ENCODE data around the gene APOL1. TPM values are rescaled to one million over a fixed set of nuclear protein-coding genes. Genes with fewer than 3 reads are reported as not detected.

The APOL1 gene
- polyA plus RNA-seq, 2 of the 4 experiments (the other 2 are of a cell fraction): 2.0 to 6.5 TPM

DNA sequence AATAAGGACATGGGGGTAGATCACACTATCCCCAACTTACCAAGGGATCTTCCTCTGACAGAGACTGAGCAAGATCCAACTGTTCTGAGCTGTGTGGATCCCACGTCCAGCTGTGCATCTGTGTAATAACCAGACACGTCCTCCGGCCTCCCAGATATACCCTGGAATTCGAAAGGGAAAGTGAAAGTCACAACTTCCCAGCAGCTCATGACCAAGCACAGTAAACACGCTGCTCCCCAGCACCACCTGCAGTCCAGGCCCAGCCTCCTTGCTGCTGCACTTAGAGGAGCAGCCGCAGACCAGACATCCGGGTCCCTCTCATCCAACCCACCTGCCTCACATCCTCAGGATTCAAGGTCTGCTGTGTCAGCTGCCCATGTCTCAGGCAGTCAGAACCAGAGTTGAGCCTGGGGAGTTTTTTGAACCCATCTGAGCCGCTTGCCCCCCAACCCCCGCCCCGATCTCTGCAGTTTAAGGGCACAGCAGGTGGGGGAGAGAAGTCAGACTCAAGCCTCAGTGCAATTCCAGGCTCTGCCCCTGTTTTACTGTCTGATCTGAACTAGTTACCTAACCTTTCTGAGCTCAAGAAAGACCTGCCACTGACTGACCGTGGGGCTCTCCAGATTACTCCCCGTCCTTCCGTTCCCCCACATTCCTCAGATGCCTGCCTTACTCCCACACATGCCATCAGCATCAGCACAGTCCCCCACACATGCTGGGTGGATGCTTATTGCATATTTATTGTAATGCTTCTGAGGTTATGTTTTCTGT, 13.3 kb upstream of the APOL1 start, which contains the start of gene APOL2 (continued):
- TF ChIP-seq, protein P1, sequence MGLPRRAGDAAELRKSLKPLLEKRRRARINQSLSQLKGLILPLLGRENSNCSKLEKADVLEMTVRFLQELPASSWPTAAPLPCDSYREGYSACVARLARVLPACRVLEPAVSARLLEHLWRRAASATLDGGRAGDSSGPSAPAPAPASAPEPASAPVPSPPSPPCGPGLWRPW (IDR thresholded peaks at IDR 0.05): no peak
- TF ChIP-seq POLR2A (IDR thresholded peaks at IDR 0.05; ENCODE audit: low read length) (no peak), MAZ (IDR thresholded peaks at IDR 0.05; ENCODE audit: borderline replicate concordance, low read depth, low read length) (no peak), EHF (CRISPR knock-in tag; IDR thresholded peaks at IDR 0.05) (no peak), MAFK (IDR thresholded peaks at IDR 0.05; ENCODE audit: partially characterized antibody) (peak; percentile 3), JUN (IDR thresholded peaks at IDR 0.05) (no peak), TFCP2L1 (CRISPR knock-in tag; IDR thresholded peaks at IDR 0.05) (no peak), CEBPB (IDR thresholded peaks at IDR 0.05) (no peak), POLR2AphosphoS2 (conservative IDR thresholded peaks at IDR 0.05; ENCODE audit: low read length) (no peak), RNF2 (IDR thresholded peaks at IDR 0.05; ENCODE audit: borderline replicate concordance, low read depth) (no peak), NR3C1 (IDR thresholded peaks at IDR 0.05) (no peak), ESRRA (IDR thresholded peaks at IDR 0.05; ENCODE audit: borderline replicate concordance, low read length) (no peak), KDM5A (IDR thresholded peaks at IDR 0.05) (no peak), NFE2L2 (conservative IDR thresholded peaks at IDR 0.05; ENCODE audit: low read length) (no peak), HOXB13 (CRISPR knock-in tag; IDR thresholded peaks at IDR 0.05; ENCODE audit: low read depth) (no peak), CBX2 (IDR thresholded peaks at IDR 0.05; ENCODE audit: borderline replicate concordance, low read depth) (no peak), GATA3 (IDR thresholded peaks at IDR 0.05; ENCODE audit: borderline replicate concordance) (no peak), CBX8 (IDR thresholded peaks at IDR 0.05) (no peak), BHLHE40 (IDR thresholded peaks at IDR 0.05; ENCODE audit: low read depth, low read length) (no peak), FOXS1 (CRISPR knock-in tag; IDR thresholded peaks at IDR 0.05) (no peak), HDAC2 (IDR thresholded peaks at IDR 0.05) (no peak), SMC3 (IDR thresholded peaks at IDR 0.05) (0 out of 3 replicates have a peak, but pooled peaks have one; percentile 23), FOSB (CRISPR knock-in tag; IDR thresholded peaks at IDR 0.05) (no peak), RFX5 (IDR thresholded peaks at IDR 0.05) (no peak), RAD21 (conservative IDR thresholded peaks at IDR 0.05 in 1 of 2, IDR thresholded peaks at IDR 0.05 in 1 of 2) (peak; percentile 19 to 28; a peak in 2 of 5 replicates), MYC (IDR thresholded peaks at IDR 0.05; ENCODE audit: borderline replicate concordance, low read length) (no peak)
- TF ChIP-seq, protein P2, sequence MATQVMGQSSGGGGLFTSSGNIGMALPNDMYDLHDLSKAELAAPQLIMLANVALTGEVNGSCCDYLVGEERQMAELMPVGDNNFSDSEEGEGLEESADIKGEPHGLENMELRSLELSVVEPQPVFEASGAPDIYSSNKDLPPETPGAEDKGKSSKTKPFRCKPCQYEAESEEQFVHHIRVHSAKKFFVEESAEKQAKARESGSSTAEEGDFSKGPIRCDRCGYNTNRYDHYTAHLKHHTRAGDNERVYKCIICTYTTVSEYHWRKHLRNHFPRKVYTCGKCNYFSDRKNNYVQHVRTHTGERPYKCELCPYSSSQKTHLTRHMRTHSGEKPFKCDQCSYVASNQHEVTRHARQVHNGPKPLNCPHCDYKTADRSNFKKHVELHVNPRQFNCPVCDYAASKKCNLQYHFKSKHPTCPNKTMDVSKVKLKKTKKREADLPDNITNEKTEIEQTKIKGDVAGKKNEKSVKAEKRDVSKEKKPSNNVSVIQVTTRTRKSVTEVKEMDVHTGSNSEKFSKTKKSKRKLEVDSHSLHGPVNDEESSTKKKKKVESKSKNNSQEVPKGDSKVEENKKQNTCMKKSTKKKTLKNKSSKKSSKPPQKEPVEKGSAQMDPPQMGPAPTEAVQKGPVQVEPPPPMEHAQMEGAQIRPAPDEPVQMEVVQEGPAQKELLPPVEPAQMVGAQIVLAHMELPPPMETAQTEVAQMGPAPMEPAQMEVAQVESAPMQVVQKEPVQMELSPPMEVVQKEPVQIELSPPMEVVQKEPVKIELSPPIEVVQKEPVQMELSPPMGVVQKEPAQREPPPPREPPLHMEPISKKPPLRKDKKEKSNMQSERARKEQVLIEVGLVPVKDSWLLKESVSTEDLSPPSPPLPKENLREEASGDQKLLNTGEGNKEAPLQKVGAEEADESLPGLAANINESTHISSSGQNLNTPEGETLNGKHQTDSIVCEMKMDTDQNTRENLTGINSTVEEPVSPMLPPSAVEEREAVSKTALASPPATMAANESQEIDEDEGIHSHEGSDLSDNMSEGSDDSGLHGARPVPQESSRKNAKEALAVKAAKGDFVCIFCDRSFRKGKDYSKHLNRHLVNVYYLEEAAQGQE (IDR thresholded peaks at IDR 0.05): no peak
- TF ChIP-seq, protein P3, sequence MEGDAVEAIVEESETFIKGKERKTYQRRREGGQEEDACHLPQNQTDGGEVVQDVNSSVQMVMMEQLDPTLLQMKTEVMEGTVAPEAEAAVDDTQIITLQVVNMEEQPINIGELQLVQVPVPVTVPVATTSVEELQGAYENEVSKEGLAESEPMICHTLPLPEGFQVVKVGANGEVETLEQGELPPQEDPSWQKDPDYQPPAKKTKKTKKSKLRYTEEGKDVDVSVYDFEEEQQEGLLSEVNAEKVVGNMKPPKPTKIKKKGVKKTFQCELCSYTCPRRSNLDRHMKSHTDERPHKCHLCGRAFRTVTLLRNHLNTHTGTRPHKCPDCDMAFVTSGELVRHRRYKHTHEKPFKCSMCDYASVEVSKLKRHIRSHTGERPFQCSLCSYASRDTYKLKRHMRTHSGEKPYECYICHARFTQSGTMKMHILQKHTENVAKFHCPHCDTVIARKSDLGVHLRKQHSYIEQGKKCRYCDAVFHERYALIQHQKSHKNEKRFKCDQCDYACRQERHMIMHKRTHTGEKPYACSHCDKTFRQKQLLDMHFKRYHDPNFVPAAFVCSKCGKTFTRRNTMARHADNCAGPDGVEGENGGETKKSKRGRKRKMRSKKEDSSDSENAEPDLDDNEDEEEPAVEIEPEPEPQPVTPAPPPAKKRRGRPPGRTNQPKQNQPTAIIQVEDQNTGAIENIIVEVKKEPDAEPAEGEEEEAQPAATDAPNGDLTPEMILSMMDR (IDR thresholded peaks at IDR 0.05): peak; percentile 28; the same call in 1 of the 3 replicates
- TF ChIP-seq, protein P4, sequence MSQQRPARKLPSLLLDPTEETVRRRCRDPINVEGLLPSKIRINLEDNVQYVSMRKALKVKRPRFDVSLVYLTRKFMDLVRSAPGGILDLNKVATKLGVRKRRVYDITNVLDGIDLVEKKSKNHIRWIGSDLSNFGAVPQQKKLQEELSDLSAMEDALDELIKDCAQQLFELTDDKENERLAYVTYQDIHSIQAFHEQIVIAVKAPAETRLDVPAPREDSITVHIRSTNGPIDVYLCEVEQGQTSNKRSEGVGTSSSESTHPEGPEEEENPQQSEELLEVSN (IDR thresholded peaks at IDR 0.05; ENCODE audit: borderline replicate concordance, low read depth): no peak
- TF ChIP-seq, protein P5, sequence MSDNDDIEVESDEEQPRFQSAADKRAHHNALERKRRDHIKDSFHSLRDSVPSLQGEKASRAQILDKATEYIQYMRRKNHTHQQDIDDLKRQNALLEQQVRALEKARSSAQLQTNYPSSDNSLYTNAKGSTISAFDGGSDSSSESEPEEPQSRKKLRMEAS (IDR thresholded peaks at IDR 0.05): peak; percentile 42; the same call in 1 of the 2 replicates
- TF ChIP-seq, protein P6, sequence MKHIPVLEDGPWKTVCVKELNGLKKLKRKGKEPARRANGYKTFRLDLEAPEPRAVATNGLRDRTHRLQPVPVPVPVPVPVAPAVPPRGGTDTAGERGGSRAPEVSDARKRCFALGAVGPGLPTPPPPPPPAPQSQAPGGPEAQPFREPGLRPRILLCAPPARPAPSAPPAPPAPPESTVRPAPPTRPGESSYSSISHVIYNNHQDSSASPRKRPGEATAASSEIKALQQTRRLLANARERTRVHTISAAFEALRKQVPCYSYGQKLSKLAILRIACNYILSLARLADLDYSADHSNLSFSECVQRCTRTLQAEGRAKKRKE (CRISPR knock-in tag; IDR thresholded peaks at IDR 0.05; ENCODE audit: low read depth): no peak
- TF ChIP-seq, protein P7, sequence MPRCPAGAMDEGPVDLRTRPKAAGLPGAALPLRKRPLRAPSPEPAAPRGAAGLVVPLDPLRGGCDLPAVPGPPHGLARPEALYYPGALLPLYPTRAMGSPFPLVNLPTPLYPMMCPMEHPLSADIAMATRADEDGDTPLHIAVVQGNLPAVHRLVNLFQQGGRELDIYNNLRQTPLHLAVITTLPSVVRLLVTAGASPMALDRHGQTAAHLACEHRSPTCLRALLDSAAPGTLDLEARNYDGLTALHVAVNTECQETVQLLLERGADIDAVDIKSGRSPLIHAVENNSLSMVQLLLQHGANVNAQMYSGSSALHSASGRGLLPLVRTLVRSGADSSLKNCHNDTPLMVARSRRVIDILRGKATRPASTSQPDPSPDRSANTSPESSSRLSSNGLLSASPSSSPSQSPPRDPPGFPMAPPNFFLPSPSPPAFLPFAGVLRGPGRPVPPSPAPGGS (IDR thresholded peaks at IDR 0.05): no peak
